Left kidney (tissue), 2 donors: ENCODE results near the gene RERE. TPM values are rescaled to one million over a fixed set of nuclear protein-coding genes. Genes with fewer than 3 reads are reported as not detected.

Experiments
- DNase-seq: peaks from one replicate; pipeline ENCODE4 v3.0.0-alpha.2; 2013
- polyA plus RNA-seq: library from polyadenylated mRNA; unstranded; fragments of 120-200 nt; gene quantifications from one replicate; pipeline ENCODE4 v1.2.1, GENCODE V29; 2013; ENCODE audit not compliant: insufficient read length

The RERE gene
- polyA plus RNA-seq, 1 donor = 163 TPM

- no peak for DNase-seq
Measured at GRCh38 chr1:8669606-8670335, 147.7 kb downstream of the RERE start.

- no peak for DNase-seq
Measured at GRCh38 chr1:8667869-8668594, 149.4 kb downstream of the RERE start.

GRCh38 chr1:8666389-8667167 is 150.9 kb downstream of the RERE start:
- no peak for DNase-seq

- DNase-seq = no peak
Measured at GRCh38 chr1:8665833-8666232, 151.6 kb downstream of the RERE start.

- no peak for DNase-seq
Measured at GRCh38 chr1:8664887-8665286, 152.6 kb downstream of the RERE start.

- DNase-seq = no peak
Measured at GRCh38 chr1:8663915-8664329, 153.5 kb downstream of the RERE start.

- no peak for DNase-seq
Measured at GRCh38 chr1:8663090-8663802, 154.2 kb downstream of the RERE start.

GRCh38 chr1:8662380-8663072 is 154.9 kb downstream of the RERE start:
- no peak for DNase-seq

- DNase-seq = peak; percentile 34
Measured at GRCh38 chr1:8661185-8662110, 156.0 kb downstream of the RERE start.

- no peak for DNase-seq
Measured at GRCh38 chr1:8660411-8660828, 157.0 kb downstream of the RERE start.

GRCh38 chr1:8659593-8659992 is 157.8 kb downstream of the RERE start:
- no peak for DNase-seq

- DNase-seq = peak; percentile 32
Measured at GRCh38 chr1:8653878-8654277, 163.6 kb downstream of the RERE start.

GRCh38 chr1:8652467-8653046 is 164.9 kb downstream of the RERE start:
- no peak for DNase-seq

- DNase-seq = no peak
Measured at GRCh38 chr1:8651962-8652361, 165.5 kb downstream of the RERE start.

GRCh38 chr1:8651236-8651890 is 166.1 kb downstream of the RERE start:
- DNase-seq = no peak

GRCh38 chr1:8649875-8650274 is 167.6 kb downstream of the RERE start:
- no peak for DNase-seq

GRCh38 chr1:8649027-8649426 is 168.4 kb downstream of the RERE start:
- no peak for DNase-seq

GRCh38 chr1:8646996-8647395 is 170.4 kb downstream of the RERE start:
- no peak for DNase-seq

GRCh38 chr1:8646189-8646588 is 171.3 kb downstream of the RERE start:
- no peak for DNase-seq
